SU-DHL-6 (cell line): ENCODE data around the gene HSPB1.

Source experiments
- EZH2phosphoT487 ChIP-seq: fragments of 200-600 bp; sonication (generic), shearing (Covaris generic); conservative IDR thresholded peaks from 2 replicates; pipeline ENCODE4 v1.6.1; 2018; ENCODE audit warnings: mild to moderate bottlenecking, antibody characterized with exemption, low read length, moderate library complexity, mixed read lengths
- TF ChIP-seq, protein P1 (sequence below): fragments of 200-600 bp; sonication (generic); IDR thresholded peaks from one replicate; pipeline ENCODE4 v1.5.1; 2017; ENCODE audit warnings: antibody characterized with exemption, mild to moderate bottlenecking, low read length, moderate library complexity; ENCODE audit not compliant: insufficient read depth, poor library complexity, severe bottlenecking

DNA sequence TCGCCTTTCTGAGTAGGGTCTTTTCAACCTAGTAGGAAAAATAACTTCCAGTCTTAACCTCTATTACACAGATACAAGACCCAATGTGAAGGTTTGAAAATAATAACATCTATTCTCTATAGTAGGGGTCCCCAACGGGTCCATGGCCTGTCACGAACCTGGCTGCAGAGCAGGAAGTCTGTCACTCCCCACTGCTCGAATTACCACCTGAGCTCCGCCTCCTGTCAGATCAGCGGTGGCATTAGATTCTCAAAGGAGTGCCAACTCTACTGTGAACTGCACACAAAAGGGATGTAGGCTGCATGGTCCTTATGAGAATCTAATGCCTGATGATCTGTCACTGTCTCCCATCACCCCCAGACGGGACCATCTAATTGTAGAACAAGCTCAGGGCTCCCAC is 48.9 kb downstream of the HSPB1 start:
- TF ChIP-seq, protein P1, sequence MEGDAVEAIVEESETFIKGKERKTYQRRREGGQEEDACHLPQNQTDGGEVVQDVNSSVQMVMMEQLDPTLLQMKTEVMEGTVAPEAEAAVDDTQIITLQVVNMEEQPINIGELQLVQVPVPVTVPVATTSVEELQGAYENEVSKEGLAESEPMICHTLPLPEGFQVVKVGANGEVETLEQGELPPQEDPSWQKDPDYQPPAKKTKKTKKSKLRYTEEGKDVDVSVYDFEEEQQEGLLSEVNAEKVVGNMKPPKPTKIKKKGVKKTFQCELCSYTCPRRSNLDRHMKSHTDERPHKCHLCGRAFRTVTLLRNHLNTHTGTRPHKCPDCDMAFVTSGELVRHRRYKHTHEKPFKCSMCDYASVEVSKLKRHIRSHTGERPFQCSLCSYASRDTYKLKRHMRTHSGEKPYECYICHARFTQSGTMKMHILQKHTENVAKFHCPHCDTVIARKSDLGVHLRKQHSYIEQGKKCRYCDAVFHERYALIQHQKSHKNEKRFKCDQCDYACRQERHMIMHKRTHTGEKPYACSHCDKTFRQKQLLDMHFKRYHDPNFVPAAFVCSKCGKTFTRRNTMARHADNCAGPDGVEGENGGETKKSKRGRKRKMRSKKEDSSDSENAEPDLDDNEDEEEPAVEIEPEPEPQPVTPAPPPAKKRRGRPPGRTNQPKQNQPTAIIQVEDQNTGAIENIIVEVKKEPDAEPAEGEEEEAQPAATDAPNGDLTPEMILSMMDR: no peak
- TF ChIP-seq EZH2phosphoT487: no peak
